ENCODE results near the gene KCNF1.
A peak's percentile ranks its signal among the peaks of the same experiment; 100 is the strongest.

Gene KCNF1

GRCh38 chr2:10934979-10935350 lies 23.2 kb downstream of the KCNF1 start:
- no peak overlapping the region for H3K4me3 ChIP-seq (ENCODE audit: low read depth, low read length)
- TF ChIP-seq POLR2A (IDR thresholded peaks at IDR 0.05; ENCODE audit: extremely low read depth, insufficient read length) (no peak), MAX (IDR thresholded peaks at IDR 0.05; ENCODE audit: low read depth, low read length) (no peak), MYC (IDR thresholded peaks at IDR 0.05; ENCODE audit: low read depth, low read length) (no peak), CTCF (IDR thresholded peaks at IDR 0.05; ENCODE audit: low read depth, low read length) (no peak)
- DNase-seq (ENCODE audit: low read depth) = no peak

GRCh38 chr2:10935366-10935918 lies 23.7 kb downstream of the KCNF1 start:
- no peak for DNase-seq (ENCODE audit: low read depth)
- no peak for TF ChIP-seq MYC (IDR thresholded peaks at IDR 0.05; ENCODE audit: low read depth, low read length)
- no peak for TF ChIP-seq MAX (IDR thresholded peaks at IDR 0.05; ENCODE audit: low read depth, low read length)
- TF ChIP-seq POLR2A (IDR thresholded peaks at IDR 0.05; ENCODE audit: extremely low read depth, insufficient read length) = no peak
- TF ChIP-seq CTCF (IDR thresholded peaks at IDR 0.05; ENCODE audit: low read depth, low read length) = no peak
- H3K4me3 ChIP-seq (ENCODE audit: low read depth, low read length) = no peak overlapping the region

- no peak for TF ChIP-seq MYC (IDR thresholded peaks at IDR 0.05; ENCODE audit: low read depth, low read length)
- no peak for TF ChIP-seq CTCF (IDR thresholded peaks at IDR 0.05; ENCODE audit: low read depth, low read length)
- no peak for TF ChIP-seq MAX (IDR thresholded peaks at IDR 0.05; ENCODE audit: low read depth, low read length)
- no peak for TF ChIP-seq POLR2A (IDR thresholded peaks at IDR 0.05; ENCODE audit: extremely low read depth, insufficient read length)
- peak; percentile 25 for DNase-seq (ENCODE audit: low read depth)
- H3K4me3 ChIP-seq (ENCODE audit: low read depth, low read length) = no peak overlapping the region
Measured at GRCh38 chr2:10935953-10936942, 24.5 kb downstream of the KCNF1 start.

- H3K4me3 ChIP-seq (ENCODE audit: low read depth, low read length) = no peak overlapping the region
- TF ChIP-seq POLR2A (IDR thresholded peaks at IDR 0.05; ENCODE audit: extremely low read depth, insufficient read length) (no peak), MYC (IDR thresholded peaks at IDR 0.05; ENCODE audit: low read depth, low read length) (no peak), CTCF (IDR thresholded peaks at IDR 0.05; ENCODE audit: low read depth, low read length) (no peak), MAX (IDR thresholded peaks at IDR 0.05; ENCODE audit: low read depth, low read length) (no peak)
- no peak for DNase-seq (ENCODE audit: low read depth)
Measured at GRCh38 chr2:10939058-10939457, 27.3 kb downstream of the KCNF1 start.

GRCh38 chr2:10940596-10940995 lies 28.9 kb downstream of the KCNF1 start:
- no peak for TF ChIP-seq POLR2A (IDR thresholded peaks at IDR 0.05; ENCODE audit: extremely low read depth, insufficient read length)
- no peak for TF ChIP-seq CTCF (IDR thresholded peaks at IDR 0.05; ENCODE audit: low read depth, low read length)
- no peak for TF ChIP-seq MYC (IDR thresholded peaks at IDR 0.05; ENCODE audit: low read depth, low read length)
- TF ChIP-seq MAX (IDR thresholded peaks at IDR 0.05; ENCODE audit: low read depth, low read length) = no peak
- H3K4me3 ChIP-seq (ENCODE audit: low read depth, low read length) = no peak overlapping the region
- no peak for DNase-seq (ENCODE audit: low read depth)

Data from NB4 (cell line).